ENCODE results near the gene PAX5. TPM values are rescaled to one million over a fixed set of nuclear protein-coding genes. Genes with fewer than 3 reads are reported as not detected.

PAX5 gene
- total RNA-seq, 1 donor from 2014 or later = not detected

GRCh38 chr9:36800455-36800854 is 233.6 kb downstream of the PAX5 start:
- no peak for DNase-seq (ENCODE audit: low spot score in 2 of 2)

GRCh38 chr9:36798350-36799065 is 235.6 kb downstream of the PAX5 start:
- Histone ChIP-seq H3K4me1 (no peaks in the 10 kb centered on the region), H3K4me3 (no peak overlapping the region), H3K36me3 (no peaks in the 10 kb centered on the region), H3K27me3 (no peaks in the 10 kb centered on the region), H3K9me3 (peaks cover 0 to 2% of the 10 kb centered on the region in 2 donors), H3K27ac (no peak overlapping the region)
- TF ChIP-seq CTCF (IDR thresholded peaks at IDR 0.05) = no peak
- intact Hi-C loops (cut with DNase I) = no loop called here
- DNase-seq (ENCODE audit: low spot score in 2 of 2) = no peak

More at GRCh38 chr9:36800455-36800854, 233.6 kb downstream of the PAX5 start:
- Histone ChIP-seq H3K4me1 (no peaks in the 10 kb centered on the region), H3K36me3 (no peaks in the 10 kb centered on the region), H3K4me3 (no peak overlapping the region), H3K27me3 (no peaks in the 10 kb centered on the region), H3K27ac (no peak overlapping the region), H3K9me3 (no peaks in the 10 kb centered on the region)
- intact Hi-C loops (cut with DNase I) = no loop called here
- TF ChIP-seq CTCF (IDR thresholded peaks at IDR 0.05) = no peak

- DNase-seq (ENCODE audit: low spot score in 2 of 2) = no peak
- no peak for TF ChIP-seq CTCF (IDR thresholded peaks at IDR 0.05)
- Histone ChIP-seq H3K4me1 (no peaks in the 10 kb centered on the region), H3K9me3 (peaks cover 0 to 5% of the 10 kb centered on the region in 2 donors), H3K27me3 (no peaks in the 10 kb centered on the region), H3K27ac (no peak overlapping the region), H3K4me3 (no peak overlapping the region), H3K36me3 (no peaks in the 10 kb centered on the region)
- intact Hi-C loops (cut with DNase I) = no loop called here
These were observed 236.4 kb downstream of the PAX5 start for GRCh38 chr9:36797471-36798220.

GRCh38 chr9:36796671-36797419 is 237.2 kb downstream of the PAX5 start:
- Histone ChIP-seq H3K4me1 (no peaks in the 10 kb centered on the region), H3K27ac (no peak overlapping the region), H3K4me3 (no peak overlapping the region), H3K9me3 (peaks cover 0 to 5% of the 10 kb centered on the region in 2 donors), H3K27me3 (no peaks in the 10 kb centered on the region), H3K36me3 (no peaks in the 10 kb centered on the region)
- intact Hi-C loops (cut with DNase I) = no loop called here
- no peak for DNase-seq (ENCODE audit: low spot score in 2 of 2)
- no peak for TF ChIP-seq CTCF (IDR thresholded peaks at IDR 0.05)

GRCh38 chr9:36794461-36794860 is 239.6 kb downstream of the PAX5 start:
- Histone ChIP-seq H3K4me1 (no peaks in the 10 kb centered on the region), H3K9me3 (peaks cover 0 to 5% of the 10 kb centered on the region in 2 donors), H3K27ac (no peak overlapping the region), H3K27me3 (no peaks in the 10 kb centered on the region), H3K36me3 (no peaks in the 10 kb centered on the region), H3K4me3 (no peak overlapping the region)
- intact Hi-C loops (cut with DNase I) = no loop called here
- TF ChIP-seq CTCF (IDR thresholded peaks at IDR 0.05) = no peak
- DNase-seq (ENCODE audit: low spot score in 2 of 2) = no peak

All from ascending aorta (tissue), 2 donors.